Measurements from ENCODE around the gene LRRC8C.
A peak's percentile ranks its signal among the peaks of the same experiment; 100 is the strongest.
"Not testable (repeated sequence)": the region's sequence is repeated elsewhere in the genome, so short reads cannot be mapped to it uniquely, and the experiment has no call there.

LRRC8C gene

GRCh38 chr1:89624715-89625323, 8.1 kb upstream of the LRRC8C start:
- Histone ChIP-seq H3K27ac (ENCODE audit: low read depth, low read length) (no peak overlapping the region), H3K9ac (ENCODE audit: low read length) (no peak overlapping the region), H3K9me3 (ENCODE audit: low read length) (no peaks in the 10 kb centered on the region), H3K4me1 (ENCODE audit: insufficient read depth, low read length) (no peaks in the 10 kb centered on the region), H3K27me3 (ENCODE audit: control insufficient read depth in 1 of 2, insufficient read depth in 2 of 2, low read length in 2 of 2) (no peaks in the 10 kb centered on the region), H3K36me3 (ENCODE audit: insufficient read depth, low read length) (no peaks in the 10 kb centered on the region), H3K4me3 (ENCODE audit: low read depth in 1 of 2, low read length in 2 of 2) (no peak overlapping the region)

GRCh38 chr1:89627596-89627962, 5.3 kb upstream of the LRRC8C start:
- Histone ChIP-seq H3K9me3 (ENCODE audit: low read length) (no peaks in the 10 kb centered on the region), H3K9ac (ENCODE audit: low read length) (no peak overlapping the region), H3K27ac (ENCODE audit: low read depth, low read length) (no peak overlapping the region), H3K27me3 (ENCODE audit: control insufficient read depth in 1 of 2, insufficient read depth in 2 of 2, low read length in 2 of 2) (no peaks in the 10 kb centered on the region), H3K4me1 (ENCODE audit: insufficient read depth, low read length) (no peaks in the 10 kb centered on the region), H3K4me3 (ENCODE audit: low read depth in 1 of 2, low read length in 2 of 2) (no peak overlapping the region), H3K36me3 (ENCODE audit: insufficient read depth, low read length) (no peaks in the 10 kb centered on the region)

GRCh38 chr1:89629146-89629545, 3.8 kb upstream of the LRRC8C start:
- Histone ChIP-seq H3K9ac (ENCODE audit: low read length) (no peak overlapping the region), H3K27ac (ENCODE audit: low read depth, low read length) (no peak overlapping the region), H3K4me1 (ENCODE audit: insufficient read depth, low read length) (no peaks in the 10 kb centered on the region), H3K4me3 (ENCODE audit: low read depth in 1 of 2, low read length in 2 of 2) (no peak overlapping the region), H3K27me3 (ENCODE audit: control insufficient read depth in 1 of 2, insufficient read depth in 2 of 2, low read length in 2 of 2) (no peaks in the 10 kb centered on the region), H3K36me3 (ENCODE audit: insufficient read depth, low read length) (no peaks in the 10 kb centered on the region), H3K9me3 (ENCODE audit: low read length) (no peaks in the 10 kb centered on the region)

GRCh38 chr1:89629600-89629999, 3.3 kb upstream of the LRRC8C start:
- not testable (repeated sequence) for H3K9me3 ChIP-seq (ENCODE audit: low read length); H3K27ac ChIP-seq (ENCODE audit: low read depth, low read length); H3K4me3 ChIP-seq (ENCODE audit: low read depth in 1 of 2, low read length in 2 of 2); H3K9ac ChIP-seq (ENCODE audit: low read length); H3K4me1 ChIP-seq (ENCODE audit: insufficient read depth, low read length); H3K27me3 ChIP-seq (ENCODE audit: control insufficient read depth in 1 of 2, insufficient read depth in 2 of 2, low read length in 2 of 2); H3K36me3 ChIP-seq (ENCODE audit: insufficient read depth, low read length)

- no peak overlapping the region for H3K9ac ChIP-seq (ENCODE audit: low read length)
- H3K27me3 ChIP-seq (ENCODE audit: control insufficient read depth in 1 of 2, insufficient read depth in 2 of 2, low read length in 2 of 2), result no peaks in the 10 kb centered on the region
- no peaks in the 10 kb centered on the region for H3K4me1 ChIP-seq (ENCODE audit: insufficient read depth, low read length)
- no peaks in the 10 kb centered on the region for H3K36me3 ChIP-seq (ENCODE audit: insufficient read depth, low read length)
- no peak overlapping the region for H3K27ac ChIP-seq (ENCODE audit: low read depth, low read length)
- H3K4me3 ChIP-seq (ENCODE audit: low read depth in 1 of 2, low read length in 2 of 2), result no peak overlapping the region
- no peaks in the 10 kb centered on the region for H3K9me3 ChIP-seq (ENCODE audit: low read length)
These were observed 2.9 kb upstream of the LRRC8C start for GRCh38 chr1:89630048-89630447.

- H3K27me3 ChIP-seq (ENCODE audit: control insufficient read depth in 1 of 2, insufficient read depth in 2 of 2, low read length in 2 of 2), result no peaks in the 10 kb centered on the region
- H3K9me3 ChIP-seq (ENCODE audit: low read length), result no peaks in the 10 kb centered on the region
- peak overlapping the region; percentile 13 for H3K27ac ChIP-seq (ENCODE audit: low read depth, low read length)
- no peaks in the 10 kb centered on the region for H3K4me1 ChIP-seq (ENCODE audit: insufficient read depth, low read length)
- H3K4me3 ChIP-seq (ENCODE audit: low read depth in 1 of 2, low read length in 2 of 2), result peak overlapping the region; percentile 29 to 73
- H3K36me3 ChIP-seq (ENCODE audit: insufficient read depth, low read length), result no peaks in the 10 kb centered on the region
- peak overlapping the region; percentile 46 for H3K9ac ChIP-seq (ENCODE audit: low read length)
These were observed 884 bp upstream of the LRRC8C start for GRCh38 chr1:89631816-89632656.

GRCh38 chr1:89633248-89633799, 404 bp downstream of the LRRC8C start:
- no peaks in the 10 kb centered on the region for H3K27me3 ChIP-seq (ENCODE audit: control insufficient read depth in 1 of 2, insufficient read depth in 2 of 2, low read length in 2 of 2)
- peak overlapping the region; percentile 75 to 79 for H3K4me3 ChIP-seq (ENCODE audit: low read depth in 1 of 2, low read length in 2 of 2)
- no peaks in the 10 kb centered on the region for H3K36me3 ChIP-seq (ENCODE audit: insufficient read depth, low read length)
- H3K27ac ChIP-seq (ENCODE audit: low read depth, low read length), result peak overlapping the region; percentile 76
- H3K9ac ChIP-seq (ENCODE audit: low read length), result peak overlapping the region; percentile 41
- no peaks in the 10 kb centered on the region for H3K4me1 ChIP-seq (ENCODE audit: insufficient read depth, low read length)
- H3K9me3 ChIP-seq (ENCODE audit: low read length), result no peaks in the 10 kb centered on the region

- no peaks in the 10 kb centered on the region for H3K4me1 ChIP-seq (ENCODE audit: insufficient read depth, low read length)
- H3K9me3 ChIP-seq (ENCODE audit: low read length), result no peaks in the 10 kb centered on the region
- peak overlapping the region; percentile 41 for H3K9ac ChIP-seq (ENCODE audit: low read length)
- no peaks in the 10 kb centered on the region for H3K36me3 ChIP-seq (ENCODE audit: insufficient read depth, low read length)
- peak overlapping the region; percentile 75 to 79 for H3K4me3 ChIP-seq (ENCODE audit: low read depth in 1 of 2, low read length in 2 of 2)
- peak overlapping the region; percentile 76 for H3K27ac ChIP-seq (ENCODE audit: low read depth, low read length)
- no peaks in the 10 kb centered on the region for H3K27me3 ChIP-seq (ENCODE audit: control insufficient read depth in 1 of 2, insufficient read depth in 2 of 2, low read length in 2 of 2)
These were observed 1.1 kb downstream of the LRRC8C start for GRCh38 chr1:89633800-89634625.

- Histone ChIP-seq H3K9me3 (ENCODE audit: low read length) (no peaks in the 10 kb centered on the region), H3K9ac (ENCODE audit: low read length) (no peak overlapping the region), H3K27me3 (ENCODE audit: control insufficient read depth in 1 of 2, insufficient read depth in 2 of 2, low read length in 2 of 2) (no peaks in the 10 kb centered on the region), H3K4me1 (ENCODE audit: insufficient read depth, low read length) (no peaks in the 10 kb centered on the region), H3K4me3 (ENCODE audit: low read depth in 1 of 2, low read length in 2 of 2) (no peak overlapping the region), H3K27ac (ENCODE audit: low read depth, low read length) (no peak overlapping the region), H3K36me3 (ENCODE audit: insufficient read depth, low read length) (no peaks in the 10 kb centered on the region)
These were observed 3.2 kb downstream of the LRRC8C start for GRCh38 chr1:89635825-89636815.

GRCh38 chr1:89637496-89637895, 4.6 kb downstream of the LRRC8C start:
- Histone ChIP-seq H3K4me1 (ENCODE audit: insufficient read depth, low read length) (no peaks in the 10 kb centered on the region), H3K36me3 (ENCODE audit: insufficient read depth, low read length) (no peaks in the 10 kb centered on the region), H3K9ac (ENCODE audit: low read length) (no peak overlapping the region), H3K27ac (ENCODE audit: low read depth, low read length) (no peak overlapping the region), H3K9me3 (ENCODE audit: low read length) (no peaks in the 10 kb centered on the region), H3K4me3 (ENCODE audit: low read depth in 1 of 2, low read length in 2 of 2) (no peak overlapping the region), H3K27me3 (ENCODE audit: control insufficient read depth in 1 of 2, insufficient read depth in 2 of 2, low read length in 2 of 2) (no peaks in the 10 kb centered on the region)
